ENCODE results near the gene COL9A3.
"Not testable (repeated sequence)": the region's sequence is repeated elsewhere in the genome, so short reads cannot be mapped to it uniquely, and the experiment has no call there.

Gene COL9A3

GRCh38 chr20:62838128-62838891 lies 21.5 kb downstream of the COL9A3 start:
- no peak for DNase-seq

DNA sequence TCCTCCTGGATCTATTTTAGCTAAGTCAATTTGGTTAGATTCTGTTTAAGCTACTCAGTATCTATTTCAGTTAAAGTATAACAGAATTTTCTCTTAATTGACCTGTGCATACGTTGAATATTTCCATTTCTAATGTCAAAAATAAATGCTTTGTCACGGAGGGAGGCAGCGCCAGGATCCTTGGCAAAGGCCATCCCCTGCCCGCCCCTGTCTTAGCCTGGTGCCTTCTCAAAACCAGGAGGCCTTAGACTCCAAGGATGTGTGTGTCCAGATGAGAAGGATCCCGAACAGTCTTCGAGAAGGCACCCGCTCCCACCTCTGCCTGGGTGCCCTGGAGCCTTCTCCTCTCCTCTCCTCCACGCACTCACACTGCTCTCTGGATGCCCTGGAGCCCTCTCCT lies 22.4 kb downstream of the COL9A3 start:
- no peak for DNase-seq

DNA sequence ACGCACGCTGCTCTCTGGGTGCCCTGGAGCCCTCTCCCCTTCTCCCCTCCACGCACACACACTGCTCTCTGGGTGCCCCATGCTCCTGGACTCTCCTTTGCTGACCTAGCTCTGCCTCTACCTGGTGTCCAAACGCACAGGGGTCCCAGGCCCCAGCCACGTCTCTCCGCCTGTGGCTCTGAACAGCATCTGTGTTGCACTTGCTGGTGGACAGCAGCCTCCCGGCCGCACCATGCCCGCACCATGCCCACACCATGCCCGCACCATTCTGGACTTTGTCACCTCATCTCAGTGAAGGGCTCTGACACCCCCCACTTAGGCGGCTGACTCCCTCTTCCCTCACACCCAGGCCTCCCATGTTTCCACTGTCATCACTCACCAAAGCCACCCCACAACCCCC lies 23.0 kb downstream of the COL9A3 start:
- no peak for DNase-seq

- no peak for DNase-seq
These were observed 23.7 kb downstream of the COL9A3 start for GRCh38 chr20:62840244-62841197.

DNA sequence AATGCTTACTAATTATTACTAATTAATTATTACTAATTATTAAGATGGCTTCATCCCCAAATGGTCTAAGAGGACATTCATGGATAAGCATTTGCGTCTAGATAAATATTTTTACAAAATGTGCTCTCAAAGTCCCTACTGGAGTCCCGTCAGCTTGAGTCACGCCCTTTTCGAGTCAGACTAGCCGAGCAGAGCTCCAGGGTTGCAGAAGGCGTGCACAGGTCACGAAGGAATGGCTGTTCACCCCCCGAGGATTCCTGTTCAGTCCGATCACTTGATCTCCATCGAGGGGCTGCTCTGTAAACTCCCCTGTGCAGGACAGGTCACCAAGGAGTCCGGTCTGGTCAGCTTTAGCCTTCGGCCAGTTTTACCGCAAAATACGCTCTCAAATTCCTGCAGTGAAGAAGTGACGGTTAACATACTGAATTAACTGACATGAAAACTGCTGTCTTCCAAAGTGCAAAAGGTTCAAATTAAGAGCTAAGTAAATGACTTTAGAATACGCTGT lies 24.9 kb downstream of the COL9A3 start:
- DNase-seq: no peak

DNA sequence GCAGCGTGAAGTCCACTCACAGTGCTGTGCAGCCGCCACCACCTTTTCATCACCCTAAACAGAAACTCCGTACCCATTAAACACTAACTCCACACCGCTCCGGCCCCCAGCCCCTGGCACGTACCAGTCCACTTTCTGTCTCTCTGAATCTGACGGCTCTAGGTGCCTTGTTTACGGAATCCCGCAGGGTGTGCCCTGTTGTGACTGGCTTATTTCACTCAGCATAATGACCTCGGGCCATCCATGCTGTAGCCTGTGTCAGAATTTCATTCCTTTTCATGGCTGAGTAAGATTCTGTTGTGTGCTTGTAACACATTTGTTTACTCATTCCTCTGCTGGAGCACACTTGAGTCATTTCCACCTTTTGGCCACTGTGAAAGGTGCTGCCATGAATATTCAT lies 26.8 kb downstream of the COL9A3 start:
- DNase-seq: no peak

- DNase-seq: no peak
These were observed 27.3 kb downstream of the COL9A3 start for GRCh38 chr20:62844182-62844581.

DNA sequence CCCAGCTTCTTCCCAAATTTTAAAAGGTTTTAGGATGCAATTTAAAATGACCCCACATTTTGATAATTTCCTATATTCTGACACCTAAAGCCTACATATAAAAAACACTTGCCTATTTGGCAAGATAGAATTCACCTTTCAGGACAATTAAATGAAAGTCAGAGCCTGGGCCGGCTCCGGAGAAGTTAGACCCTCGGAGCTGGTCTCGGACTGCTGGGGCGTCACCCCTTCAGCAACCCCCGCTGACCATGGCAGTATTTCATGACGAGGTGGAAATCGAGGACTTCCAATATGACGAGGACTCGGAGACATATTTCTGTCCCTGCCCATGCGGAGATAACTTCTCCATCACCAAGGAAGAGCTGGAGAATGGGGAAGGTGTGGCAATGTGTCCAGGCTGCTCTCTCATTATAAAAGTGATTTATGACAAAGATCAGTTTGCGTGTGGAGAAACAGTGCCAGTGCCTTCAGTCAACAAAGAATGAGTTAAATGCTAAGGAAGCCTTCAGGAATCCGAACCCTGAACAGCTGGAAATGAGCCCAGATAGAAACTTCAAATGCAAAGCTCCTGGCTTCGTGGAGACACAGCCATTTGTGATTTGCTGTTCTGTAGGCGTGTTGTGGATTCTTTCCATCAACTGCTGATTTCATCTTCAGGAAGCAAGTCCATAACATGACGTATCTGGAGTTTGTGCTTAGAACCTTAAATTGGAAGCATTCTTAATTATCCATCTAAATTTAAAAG lies 28.7 kb downstream of the COL9A3 start:
- no peak for DNase-seq

DNA sequence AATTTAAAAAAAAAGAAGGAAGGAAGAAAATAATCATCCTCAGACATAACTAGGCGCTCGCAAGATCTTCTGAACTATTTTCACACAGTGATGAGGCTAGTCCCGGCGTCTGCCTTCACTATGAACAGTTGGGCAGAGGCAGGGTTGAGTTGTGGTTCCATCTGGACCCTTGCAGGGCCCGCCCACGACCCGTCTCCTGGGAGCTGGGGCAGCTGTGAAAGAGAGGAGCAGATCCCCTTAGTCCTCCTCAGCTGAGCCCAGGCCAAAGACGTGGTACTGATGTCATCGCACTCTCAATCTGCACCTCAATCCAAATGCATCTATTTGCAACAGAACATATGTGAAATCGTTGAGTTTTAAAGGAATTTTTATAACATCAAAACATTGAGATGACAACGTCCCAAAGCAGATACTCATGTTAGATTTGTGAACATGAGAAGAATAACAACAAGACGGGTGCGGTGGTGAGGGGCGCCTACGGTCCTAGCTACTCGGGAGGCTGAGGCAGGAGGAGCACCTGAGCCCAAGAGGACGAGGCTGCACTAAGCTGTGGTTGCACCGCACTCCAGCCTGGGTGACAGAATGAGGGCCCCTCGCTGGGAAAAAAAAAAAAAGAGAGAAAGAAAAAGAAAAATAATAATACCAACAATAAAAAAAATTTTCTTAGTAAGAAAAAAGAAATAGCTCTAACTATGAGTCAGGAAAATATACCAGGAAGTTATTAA lies 29.5 kb downstream of the COL9A3 start:
- no peak for DNase-seq

GRCh38 chr20:62848917-62849316 lies 32.1 kb downstream of the COL9A3 start:
- not testable (repeated sequence) for DNase-seq

- no peak for DNase-seq
These were observed 32.6 kb downstream of the COL9A3 start for GRCh38 chr20:62849431-62849830.

DNA sequence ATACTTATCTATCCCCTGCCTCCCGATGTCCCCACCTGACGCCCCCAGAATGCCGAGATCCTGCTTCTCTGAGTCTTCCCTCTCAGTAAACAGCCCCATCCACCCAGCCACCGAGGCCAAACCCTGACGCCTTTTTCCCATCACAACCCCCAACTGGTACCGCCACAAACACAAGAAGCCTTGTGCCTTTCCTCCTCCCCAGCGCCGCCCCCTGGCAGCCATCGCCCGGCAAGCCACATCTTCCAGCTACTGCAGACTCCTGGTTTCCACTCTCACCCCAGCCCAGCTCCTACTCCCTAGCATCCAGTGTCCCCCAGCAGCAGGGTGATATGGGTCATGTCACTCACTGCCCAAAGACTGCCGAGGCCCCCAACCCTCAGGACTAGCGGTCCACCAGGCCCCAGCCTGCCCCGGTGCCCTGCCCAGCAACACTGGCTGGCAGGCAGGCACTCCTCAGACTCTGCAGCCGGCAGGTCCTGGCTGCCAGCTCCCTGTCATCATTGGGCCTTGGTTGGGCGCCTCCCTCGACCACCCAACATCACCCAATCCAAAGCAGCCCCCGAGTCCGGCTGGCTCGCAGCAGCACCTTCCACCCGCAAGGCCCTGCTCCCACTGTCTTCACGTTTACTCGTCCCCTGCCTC lies 33.6 kb downstream of the COL9A3 start:
- no peak for DNase-seq

DNA sequence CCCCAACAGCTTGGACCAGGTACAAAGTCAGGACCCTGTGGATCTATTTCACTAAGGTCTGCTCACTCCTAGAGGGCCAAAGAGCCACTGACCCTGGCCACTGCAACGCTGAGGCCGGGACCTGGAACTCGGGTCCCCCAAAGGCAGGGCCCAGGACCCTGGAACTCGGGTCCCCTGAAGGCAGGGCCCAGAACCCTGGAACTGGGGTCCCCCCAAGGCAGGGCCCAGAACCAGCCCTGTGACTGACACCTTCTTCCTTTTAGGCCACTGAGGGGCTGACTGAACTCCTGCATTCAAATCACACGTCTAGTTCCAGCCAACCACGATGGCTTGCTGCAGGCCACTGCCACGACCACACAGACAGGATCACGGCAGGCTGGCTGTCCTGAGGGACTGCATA lies 35.3 kb downstream of the COL9A3 start:
- no peak for DNase-seq

- DNase-seq: no peak
These were observed 36.0 kb downstream of the COL9A3 start for GRCh38 chr20:62852841-62853240.

- DNase-seq: not testable (repeated sequence)
These were observed 36.5 kb downstream of the COL9A3 start for GRCh38 chr20:62853304-62853703.

- DNase-seq: no peak
These were observed 37.3 kb downstream of the COL9A3 start for GRCh38 chr20:62854121-62854520.

GRCh38 chr20:62855120-62855519 lies 38.3 kb downstream of the COL9A3 start:
- DNase-seq: no peak

DNA sequence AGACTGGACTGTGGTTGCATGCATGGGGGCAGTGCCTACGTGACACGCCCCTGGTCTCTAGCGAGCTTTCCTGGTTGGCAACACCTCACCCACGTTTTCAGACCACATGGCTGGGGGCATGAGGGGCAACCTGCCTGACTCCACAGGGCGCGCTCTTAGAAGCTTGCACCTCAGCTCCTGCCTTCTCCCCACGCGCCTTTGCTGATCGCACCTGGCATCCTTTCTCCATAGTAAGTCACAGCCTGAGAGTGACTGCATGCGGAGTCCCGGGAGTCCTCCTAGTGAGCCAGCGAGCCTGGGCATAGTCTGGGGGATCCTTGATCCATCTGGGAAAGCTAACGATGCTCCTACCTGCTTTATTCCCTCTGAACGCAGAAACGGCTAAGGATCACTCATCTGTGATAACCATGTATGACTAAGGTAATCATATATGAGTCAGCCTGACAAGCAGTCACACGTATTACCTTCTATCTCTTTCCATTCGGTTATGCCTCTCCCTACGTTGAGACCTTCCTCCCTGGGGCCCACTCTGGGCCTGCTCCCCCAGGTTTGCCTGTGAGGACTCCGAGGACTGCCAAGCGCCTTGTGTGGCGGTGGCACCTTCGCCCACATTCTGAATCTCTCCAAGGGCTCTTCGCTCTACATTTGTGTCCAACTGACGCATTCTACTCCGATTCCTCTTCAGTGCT lies 40.2 kb downstream of the COL9A3 start:
- DNase-seq: no peak

- DNase-seq: no peak
These were observed 41.4 kb downstream of the COL9A3 start for GRCh38 chr20:62858058-62858830.

DNA sequence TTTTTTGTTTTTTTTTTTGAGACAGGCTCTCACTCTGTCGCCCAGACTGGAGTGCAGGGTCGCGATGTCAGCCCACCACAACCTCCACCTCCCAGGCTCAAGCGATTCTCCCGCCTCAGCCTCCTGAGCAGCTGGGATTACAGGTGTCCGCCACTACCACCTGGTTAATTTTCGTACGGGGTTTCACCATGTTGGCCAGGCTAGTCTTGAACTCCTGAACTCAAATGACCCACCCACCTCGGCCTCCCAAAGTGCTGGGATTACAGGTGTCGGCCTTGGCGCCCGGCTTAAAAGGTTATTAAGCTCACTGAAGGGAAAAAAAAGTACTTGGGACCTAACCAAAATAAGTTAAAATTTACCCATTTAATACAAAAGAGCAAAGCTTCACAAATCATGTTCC lies 42.9 kb downstream of the COL9A3 start:
- DNase-seq: no peak

Measured in activated CD4-positive, alpha-beta T cell treated with anti-CD3 and anti-CD28 coated beads, Interleukin-2, amount 50 U/mL, for 1 hour (primary cell).